ENCODE measurements around the gene FBXO5. TPM values are rescaled to one million over a fixed set of nuclear protein-coding genes. Genes with fewer than 3 reads are reported as not detected.
"Not testable (repeated sequence)": the region's sequence is repeated elsewhere in the genome, so short reads cannot be mapped to it uniquely, and the experiment has no call there.

The FBXO5 gene
- polyA plus RNA-seq, 1 donor (not counting 4 experiments of a cell fraction or from before 2014, with no cell fraction given): 9.0 TPM

DNA sequence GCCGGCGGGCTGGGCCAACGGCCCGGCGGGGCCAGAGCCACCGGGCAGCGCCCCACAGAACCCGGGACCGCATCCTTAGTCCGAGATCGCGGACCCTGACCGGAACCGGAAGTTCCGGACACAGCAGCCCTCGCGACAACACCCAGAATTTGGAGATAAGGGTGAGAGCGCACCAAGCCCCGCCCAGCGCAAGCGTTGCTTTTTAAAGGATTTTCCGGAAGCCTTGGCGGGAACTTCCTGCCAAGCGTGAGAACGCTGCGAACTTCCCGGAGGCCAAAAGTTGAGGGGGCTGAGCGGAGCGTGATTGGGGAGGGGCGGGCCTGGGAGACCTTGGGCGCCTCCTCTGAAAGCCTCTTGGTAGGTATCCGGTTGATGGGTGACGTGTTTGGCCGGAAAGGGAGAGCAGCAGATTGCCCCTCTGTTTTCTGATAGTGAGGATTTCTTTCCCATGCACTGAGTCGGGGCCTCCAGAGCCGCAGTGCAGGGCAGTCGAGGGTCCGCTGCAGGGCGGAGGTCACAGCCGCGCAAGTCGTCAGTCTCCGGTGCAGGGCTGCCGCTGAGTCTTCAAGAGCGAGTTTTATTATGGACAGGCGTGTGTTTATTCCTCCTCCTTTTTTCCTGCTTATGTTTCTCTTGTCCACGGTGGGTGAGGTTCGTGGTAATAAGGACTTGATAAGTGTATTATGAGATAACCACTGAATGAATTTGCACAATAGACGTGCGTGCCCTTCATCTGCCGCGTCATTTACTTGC lies 19.9 kb upstream of the FBXO5 start, which contains the start of gene MTRF1L:
Gene MTRF1L, minus strand, starts transcription at position 97 of the 753 bp plus-strand sequence. Its CDS starts 24 bp downstream, at position 73.
- peak; percentile 55 for DNase-seq (ENCODE audit: low read depth, low spot score)
- Histone ChIP-seq H3K9me1 (ENCODE audit: control insufficient read depth, extremely low read depth, insufficient read depth, low read length) (no peaks in the 10 kb centered on the region), H4K20me1 (ENCODE audit: control insufficient read depth, extremely low read depth, insufficient read depth, low read length) (peaks cover 3% of the 10 kb centered on the region), H3K36me3 (ENCODE audit: control insufficient read depth in 2 of 2, extremely low read depth in 1 of 2, insufficient read depth in 2 of 2, low read length in 2 of 2) (peaks cover 0 to 15% of the 10 kb centered on the region in 2 experiments), H2AFZ (ENCODE audit: control insufficient read depth, low read length) (peak within 1 kb of the TSS; percentile 97), H3K4me1 (ENCODE audit: control insufficient read depth, extremely low read depth, insufficient read depth, low read length) (peaks cover 15% of the 10 kb centered on the region), H3K4me2 (ENCODE audit: control insufficient read depth, extremely low read depth, insufficient read depth, low read depth, low read length) (peak within 1 kb of the TSS; percentile 99), H3K27ac (ENCODE audit: control insufficient read depth, insufficient read depth, low read length) (peak within 1 kb of the TSS; percentile 90), H3K9ac (ENCODE audit: control insufficient read depth, extremely low read depth, insufficient read depth, low read length) (peak within 1 kb of the TSS; percentile 93), H3K9me3 (ENCODE audit: control insufficient read depth, low read depth, low read length) (no peaks in the 10 kb centered on the region), H3K27me3 (ENCODE audit: control insufficient read depth, extremely low read depth, insufficient read depth, low read length) (no peaks in the 10 kb centered on the region), H3K4me3 (ENCODE audit: control insufficient read depth in 2 of 3, extremely low read depth in 1 of 3, insufficient read depth in 2 of 3, low read depth in 1 of 3, low read length in 3 of 3) (peak within 1 kb of the TSS; percentile 55 to 99 (median 98)), H3K79me2 (ENCODE audit: control insufficient read depth, insufficient read depth, low read length) (peaks cover 47% of the 10 kb centered on the region)
- FAIRE-seq: peak; percentile 76
- dilution Hi-C loops (cut with MboI; ENCODE audit: extremely low pct_ligation_motif_present, low sequenced_read_pairs): no loop called here
- no peak for TF ChIP-seq EZH2 (IDR thresholded peaks at IDR 0.05; ENCODE audit: low read length)
- TF ChIP-seq, protein P1, sequence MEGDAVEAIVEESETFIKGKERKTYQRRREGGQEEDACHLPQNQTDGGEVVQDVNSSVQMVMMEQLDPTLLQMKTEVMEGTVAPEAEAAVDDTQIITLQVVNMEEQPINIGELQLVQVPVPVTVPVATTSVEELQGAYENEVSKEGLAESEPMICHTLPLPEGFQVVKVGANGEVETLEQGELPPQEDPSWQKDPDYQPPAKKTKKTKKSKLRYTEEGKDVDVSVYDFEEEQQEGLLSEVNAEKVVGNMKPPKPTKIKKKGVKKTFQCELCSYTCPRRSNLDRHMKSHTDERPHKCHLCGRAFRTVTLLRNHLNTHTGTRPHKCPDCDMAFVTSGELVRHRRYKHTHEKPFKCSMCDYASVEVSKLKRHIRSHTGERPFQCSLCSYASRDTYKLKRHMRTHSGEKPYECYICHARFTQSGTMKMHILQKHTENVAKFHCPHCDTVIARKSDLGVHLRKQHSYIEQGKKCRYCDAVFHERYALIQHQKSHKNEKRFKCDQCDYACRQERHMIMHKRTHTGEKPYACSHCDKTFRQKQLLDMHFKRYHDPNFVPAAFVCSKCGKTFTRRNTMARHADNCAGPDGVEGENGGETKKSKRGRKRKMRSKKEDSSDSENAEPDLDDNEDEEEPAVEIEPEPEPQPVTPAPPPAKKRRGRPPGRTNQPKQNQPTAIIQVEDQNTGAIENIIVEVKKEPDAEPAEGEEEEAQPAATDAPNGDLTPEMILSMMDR (optimal IDR thresholded peaks at IDR 0.05 in 1 of 3, IDR thresholded peaks at IDR 0.05 in 1 of 3, conservative IDR thresholded peaks at IDR 0.05 in 1 of 3; ENCODE audit: extremely low read depth in 1 of 3, insufficient read depth in 2 of 3, low read length in 3 of 3): no peak

DNA sequence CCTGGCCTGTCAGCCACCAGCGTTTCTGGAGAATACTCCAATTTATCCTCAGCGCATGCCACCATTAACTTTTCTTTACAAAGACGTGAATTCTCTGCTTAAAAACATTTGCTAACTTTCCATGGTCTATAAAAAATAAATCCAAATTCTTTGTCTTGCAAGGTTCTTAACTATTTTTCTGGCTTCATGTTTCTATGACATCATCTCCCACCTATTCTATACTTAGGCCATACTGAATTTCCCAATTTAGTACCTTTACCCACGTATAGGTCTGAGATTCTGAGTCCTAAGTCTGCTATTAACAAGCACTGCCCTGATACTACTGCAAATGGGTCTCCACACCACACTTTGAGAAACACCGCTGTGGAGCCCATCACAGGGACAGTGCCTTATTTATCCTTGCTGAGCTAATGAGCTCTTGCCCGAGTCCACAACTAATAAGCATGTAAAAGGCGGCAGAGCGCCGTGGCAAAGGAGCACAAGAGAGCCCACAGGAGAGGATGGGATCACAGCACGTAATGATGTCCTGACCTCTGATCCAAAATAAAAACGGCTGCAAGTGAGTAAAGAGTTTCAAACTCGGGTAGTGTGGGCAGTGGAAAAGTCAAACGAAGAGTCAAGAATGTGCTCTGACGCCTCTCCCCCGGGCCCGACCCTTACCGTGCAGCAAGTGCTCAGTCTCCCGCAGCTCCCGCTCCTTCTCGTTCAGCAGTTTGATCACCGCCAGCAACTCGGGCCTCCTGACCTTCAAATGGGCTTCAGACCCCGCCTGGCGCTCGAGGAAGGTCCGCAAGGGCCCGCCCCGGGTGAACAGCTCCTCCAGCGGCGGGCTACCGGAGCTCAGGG lies 19.1 kb upstream of the FBXO5 start:
- Histone ChIP-seq H4K20me1 (ENCODE audit: control insufficient read depth, extremely low read depth, insufficient read depth, low read length) (peaks cover 3% of the 10 kb centered on the region), H3K79me2 (ENCODE audit: control insufficient read depth, insufficient read depth, low read length) (peaks cover 54% of the 10 kb centered on the region), H3K9ac (ENCODE audit: control insufficient read depth, extremely low read depth, insufficient read depth, low read length) (peak overlapping the region; percentile 93), H3K9me1 (ENCODE audit: control insufficient read depth, extremely low read depth, insufficient read depth, low read length) (no peaks in the 10 kb centered on the region), H3K4me3 (ENCODE audit: control insufficient read depth in 2 of 3, extremely low read depth in 1 of 3, insufficient read depth in 2 of 3, low read depth in 1 of 3, low read length in 3 of 3) (peak overlapping the region; percentile 55 to 99 (median 98)), H3K9me3 (ENCODE audit: control insufficient read depth, low read depth, low read length) (no peaks in the 10 kb centered on the region), H3K4me1 (ENCODE audit: control insufficient read depth, extremely low read depth, insufficient read depth, low read length) (peaks cover 15% of the 10 kb centered on the region), H3K27ac (ENCODE audit: control insufficient read depth, insufficient read depth, low read length) (peak overlapping the region; percentile 90), H3K4me2 (ENCODE audit: control insufficient read depth, extremely low read depth, insufficient read depth, low read depth, low read length) (peak overlapping the region; percentile 81), H3K36me3 (ENCODE audit: control insufficient read depth in 2 of 2, extremely low read depth in 1 of 2, insufficient read depth in 2 of 2, low read length in 2 of 2) (peaks cover 0 to 15% of the 10 kb centered on the region in 2 experiments), H3K27me3 (ENCODE audit: control insufficient read depth, extremely low read depth, insufficient read depth, low read length) (no peaks in the 10 kb centered on the region), H2AFZ (ENCODE audit: control insufficient read depth, low read length) (peak overlapping the region; percentile 74)
- FAIRE-seq (no peak), DNase-seq (ENCODE audit: low read depth, low spot score) (no peak)
- dilution Hi-C loops (cut with MboI; ENCODE audit: extremely low pct_ligation_motif_present, low sequenced_read_pairs): no loop called here
- TF ChIP-seq EZH2 (IDR thresholded peaks at IDR 0.05; ENCODE audit: low read length): no peak
- TF ChIP-seq, protein P1 (optimal IDR thresholded peaks at IDR 0.05 in 1 of 3, IDR thresholded peaks at IDR 0.05 in 1 of 3, conservative IDR thresholded peaks at IDR 0.05 in 1 of 3; ENCODE audit: extremely low read depth in 1 of 3, insufficient read depth in 2 of 3, low read length in 3 of 3): no peak

DNA sequence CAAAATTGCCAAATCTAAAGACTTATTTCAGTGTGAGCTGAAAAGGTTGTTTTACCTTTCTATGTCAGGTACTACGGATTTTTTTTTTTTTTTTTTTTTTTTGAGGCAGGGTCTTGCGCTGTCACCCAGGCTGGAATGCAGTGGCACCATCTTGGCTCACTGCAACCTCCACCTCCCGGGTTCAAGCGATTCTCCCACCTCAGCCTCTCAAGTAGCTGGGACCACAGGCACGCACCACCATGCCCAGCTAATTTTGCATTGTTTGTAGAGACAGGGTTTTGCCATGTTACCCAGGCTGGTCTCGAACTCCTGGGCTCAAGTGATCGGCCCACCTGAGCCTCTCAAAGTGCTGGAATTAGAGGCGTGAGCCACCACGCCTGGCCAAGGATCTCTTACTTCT lies 17.9 kb upstream of the FBXO5 start:
- H4K20me1 ChIP-seq (ENCODE audit: control insufficient read depth, extremely low read depth, insufficient read depth, low read length); H2AFZ ChIP-seq (ENCODE audit: control insufficient read depth, low read length); FAIRE-seq; H3K27me3 ChIP-seq (ENCODE audit: control insufficient read depth, extremely low read depth, insufficient read depth, low read length); H3K9me3 ChIP-seq (ENCODE audit: control insufficient read depth, low read depth, low read length); H3K4me3 ChIP-seq (ENCODE audit: control insufficient read depth in 2 of 3, extremely low read depth in 1 of 3, insufficient read depth in 2 of 3, low read depth in 1 of 3, low read length in 3 of 3); H3K9me1 ChIP-seq (ENCODE audit: control insufficient read depth, extremely low read depth, insufficient read depth, low read length); dilution Hi-C loops (cut with MboI; ENCODE audit: extremely low pct_ligation_motif_present, low sequenced_read_pairs); H3K9ac ChIP-seq (ENCODE audit: control insufficient read depth, extremely low read depth, insufficient read depth, low read length); H3K27ac ChIP-seq (ENCODE audit: control insufficient read depth, insufficient read depth, low read length); DNase-seq (ENCODE audit: low read depth, low spot score): not testable (repeated sequence)
- Histone ChIP-seq H3K4me1 (ENCODE audit: control insufficient read depth, extremely low read depth, insufficient read depth, low read length) (peaks cover 15% of the 10 kb centered on the region), H3K79me2 (ENCODE audit: control insufficient read depth, insufficient read depth, low read length) (peaks cover 64% of the 10 kb centered on the region), H3K4me2 (ENCODE audit: control insufficient read depth, extremely low read depth, insufficient read depth, low read depth, low read length) (peak overlapping the region; percentile 81), H3K36me3 (ENCODE audit: control insufficient read depth in 2 of 2, extremely low read depth in 1 of 2, insufficient read depth in 2 of 2, low read length in 2 of 2) (peaks cover 0 to 15% of the 10 kb centered on the region in 2 experiments)
